Body of pancreas (tissue), 4 donors: ENCODE measurements around the gene FKBP1A. TPM values are rescaled to one million over a fixed set of nuclear protein-coding genes. Genes with fewer than 3 reads are reported as not detected.
A peak's percentile ranks its signal among the peaks of the same experiment; 100 is the strongest.

Experiments
- ATAC-seq: fragments of 150-250 bp; one replicate; pipeline ENCODE4 v1.9.1; 2016
- DNase-seq, 4 donors: peaks; one replicate each; pipeline ENCODE4 v3.0.0-alpha.2; 2019
- H3K27ac ChIP-seq, 4 donors: fragments of 200-600 bp; sonication (generic); 1 replicate in 3 of 4; 2 replicates in 1 of 4; pipeline versions ENCODE4 v1.5.1 to v1.6.1; 2016 to 2019; ENCODE audit warnings: mild to moderate bottlenecking in 1 of 4, mixed read lengths in 1 of 4, moderate library complexity in 1 of 4
- H3K27me3 ChIP-seq, 2 donors: fragments of 200-600 bp; sonication (generic); one replicate each; pipeline ENCODE4 v1.6.0; 2016; ENCODE audit warnings: mild to moderate bottlenecking in 1 of 2
- H3K36me3 ChIP-seq, 2 donors: fragments of 200-600 bp; sonication (generic); replicated peaks in 1 of 2; 2 replicates each; pipeline ENCODE4 v1.5.1; 2016; ENCODE audit warnings: low read depth in 2 of 2; ENCODE audit not compliant: insufficient read depth in 1 of 2
- H3K4me1 ChIP-seq: fragments of 200-600 bp; sonication (generic); one replicate; pipeline ENCODE4 v1.6.0; 2016
- H3K4me3 ChIP-seq, 2 donors: fragments of 200-600 bp; sonication (generic); 1 replicate in 1 of 2; 2 replicates in 1 of 2; pipeline ENCODE4 v1.5.1; 2016 to 2019
- H3K9me3 ChIP-seq, 3 donors: fragments of 200-600 bp; sonication (generic); 1 replicate in 2 of 3; 2 replicates in 1 of 3; pipeline ENCODE4 v1.5.1; 2016
- CTCF ChIP-seq, 7 experiments: fragments of 450-650 bp in 4 of 7; fragments of 200-600 bp in 3 of 7; sonication (generic) in 3 of 7; IDR thresholded peaks; one replicate each; pipeline ENCODE4 v1.5.1; 2016 to 2019; ENCODE audit warnings: antibody characterized with exemption in 7 of 7
- POLR2A ChIP-seq, 3 donors: fragments of 450-650 bp; IDR thresholded peaks; one replicate each; pipeline ENCODE4 v1.6.1; 2016; ENCODE audit warnings: antibody characterized with exemption in 3 of 3, mild to moderate bottlenecking in 2 of 3
- WGBS, 2 donors: methylation state at CpG; one replicate each; pipeline ENCODE4 v1.1.5; 2017; 5-methylcytosine and 5-hydroxymethylcytosine counted together
- intact Hi-C: fragments of 100-400 bp; cut with DNase I; formaldehyde crosslinking; loops from one replicate; pipeline ENCODE4 v1.15.1; 2023
- total RNA-seq, 2 donors: library from RNA; depleted of rRNA; stranded (reverse); fragments of >200 nt; gene quantifications; one replicate each; pipeline ENCODE4 v1.1.0, GENCODE V29; 2016

FKBP1A gene
- total RNA-seq, 2 donors from 2014 or later, result 47.5 to 57.7 TPM

GRCh38 chr20:1326031-1326930 lies 66.6 kb downstream of the FKBP1A start:
- Histone ChIP-seq H3K9me3 (no peaks in the 10 kb centered on the region), H3K4me1 (peaks cover 59% of the 10 kb centered on the region), H3K4me3 (peak overlapping the region; percentile 40 to 55), H3K27ac (peak overlapping the region; percentile 88 to 95 (median 92)), H3K27me3 (no peaks in the 10 kb centered on the region), H3K36me3 (no peaks in the 10 kb centered on the region)
- WGBS, 2 donors, result 27 to 30% methylated on average over 9 to 10 of the region's 10 CpGs
- intact Hi-C loops, result no loop called here
- DNase-seq (peak; percentile 0 to 30 (median 15)), ATAC-seq (no peak)
- TF ChIP-seq POLR2A (IDR thresholded peaks at IDR 0.05), result no peak
- no peak for TF ChIP-seq CTCF (IDR thresholded peaks at IDR 0.05)

GRCh38 chr20:1325173-1326030 lies 67.5 kb downstream of the FKBP1A start:
- TF ChIP-seq POLR2A (IDR thresholded peaks at IDR 0.05), result peak; percentile 89 to 98 (median 97)
- peak in 4 of 7 experiments; percentile 36 to 42 (median 39) for TF ChIP-seq CTCF (IDR thresholded peaks at IDR 0.05)
- H3K4me3 ChIP-seq, result peak overlapping the region; percentile 40 to 55
- peak overlapping the region; percentile 88 to 95 (median 92) for H3K27ac ChIP-seq
- no peaks in the 10 kb centered on the region for H3K9me3 ChIP-seq
- DNase-seq (peak; percentile 97 to 98 (median 98)), ATAC-seq (peak; percentile 82)
- H3K36me3 ChIP-seq, result no peaks in the 10 kb centered on the region
- 0 to 1% methylated on average over 26 to 56 of the region's 56 CpGs for WGBS, 2 donors
- intact Hi-C loops, result no loop called here
- H3K4me1 ChIP-seq, result peaks cover 50% of the 10 kb centered on the region
- H3K27me3 ChIP-seq, result no peaks in the 10 kb centered on the region

- H3K4me1 ChIP-seq, result peaks cover 43% of the 10 kb centered on the region
- ATAC-seq (peak; percentile 4), DNase-seq (peak in 2 of 4 donors; percentile 12 to 15)
- intact Hi-C loops, result no loop called here
- peak overlapping the region in 3 of 4 donors; percentile 91 to 95 (median 93) for H3K27ac ChIP-seq
- H3K4me3 ChIP-seq, result peak overlapping the region in 1 of 2 donors; percentile 40
- 23 to 27% methylated on average over 15 of the region's 15 CpGs for WGBS, 2 donors
- no peaks in the 10 kb centered on the region for H3K9me3 ChIP-seq
- H3K36me3 ChIP-seq, result no peaks in the 10 kb centered on the region
- H3K27me3 ChIP-seq, result no peaks in the 10 kb centered on the region
- TF ChIP-seq POLR2A (IDR thresholded peaks at IDR 0.05), result no peak
Observed at GRCh38 chr20:1324598-1325172, 68.2 kb downstream of the FKBP1A start.

GRCh38 chr20:1323830-1324597 lies 68.8 kb downstream of the FKBP1A start:
- Histone ChIP-seq H3K9me3 (no peaks in the 10 kb centered on the region), H3K36me3 (no peaks in the 10 kb centered on the region), H3K27ac (peak overlapping the region in 1 of 4 donors; percentile 58), H3K27me3 (no peaks in the 10 kb centered on the region), H3K4me3 (no peak overlapping the region), H3K4me1 (peaks cover 36% of the 10 kb centered on the region)
- TF ChIP-seq POLR2A (IDR thresholded peaks at IDR 0.05) (no peak), CTCF (IDR thresholded peaks at IDR 0.05) (no peak)
- ATAC-seq (no peak), DNase-seq (peak in 1 of 4 donors; percentile 8)
- intact Hi-C loops, result no loop called here
- 71 to 77% methylated on average over 12 of the region's 12 CpGs for WGBS, 2 donors
